Activated CD8-positive, alpha-beta T cell treated with anti-CD3 and anti-CD28 coated beads for 36 hours (primary cell): Measurements from ENCODE around the gene LBHD2. TPM values are rescaled to one million over a fixed set of nuclear protein-coding genes. Genes with fewer than 3 reads are reported as not detected.

Experiments used
- ATAC-seq: fragments of 200-7000 bp; cut with Tn5 transposase; one replicate; pipeline ENCODE4 v1.10.0; 2021; ENCODE audit warnings: mild to moderate bottlenecking, moderate library complexity
- CTCF ChIA-PET: fragments of 350-600 bp; sonication (Branson Sonifier 250); formaldehyde crosslinking; loops from one replicate; lab custom pipeline; 2021; ENCODE audit warnings: antibody characterized with exemption; lab: Charles Lee
- POLR2A ChIA-PET: fragments of 350-600 bp; sonication (Branson Sonifier 250); formaldehyde crosslinking; loops from one replicate; lab custom pipeline; 2021; ENCODE audit warnings: antibody characterized with exemption; lab: Charles Lee
- DNase-seq: peaks from one replicate; pipeline ENCODE4 v3.0.0-alpha.2; 2020
- H3K27ac Mint-ChIP-seq: one replicate; pipeline ENCODE4 v1.8.0; 2021; ENCODE audit warnings: mild to moderate bottlenecking, mixed read lengths
- H3K27me3 Mint-ChIP-seq: one replicate; pipeline ENCODE4 v1.8.0; 2021; ENCODE audit warnings: mixed read lengths
- H3K36me3 Mint-ChIP-seq: one replicate; pipeline ENCODE4 v1.8.0; 2021; ENCODE audit warnings: low read depth, mixed read lengths
- H3K4me1 Mint-ChIP-seq: one replicate; pipeline ENCODE4 v1.8.0; 2021; ENCODE audit warnings: low read depth, mixed read lengths
- H3K4me3 Mint-ChIP-seq: one replicate; pipeline ENCODE4 v1.8.0; 2021; ENCODE audit warnings: mild to moderate bottlenecking, moderate library complexity, mixed read lengths
- H3K9me3 Mint-ChIP-seq: one replicate; pipeline ENCODE4 v1.8.0; 2021; ENCODE audit warnings: mixed read lengths
- intact Hi-C: fragments of 100-400 bp; cut with micrococcal nuclease; formaldehyde crosslinking; loops from one replicate; pipeline ENCODE4 v1.10.0; 2022
- total RNA-seq, 2 experiments: library from RNA; stranded (reverse); gene quantifications; one replicate each; pipeline ENCODE4 v1.2.3, GENCODE V29; 2021
- TF ChIP-seq, protein P1 (sequence below): fragments of 200-600 bp; IDR thresholded peaks from one replicate; pipeline ENCODE4 v1.8.0; 2022; ENCODE audit warnings: antibody characterized with exemption, mild to moderate bottlenecking

The LBHD2 gene
- total RNA-seq, 2 experiments from 2014 or later = not detected

DNA sequence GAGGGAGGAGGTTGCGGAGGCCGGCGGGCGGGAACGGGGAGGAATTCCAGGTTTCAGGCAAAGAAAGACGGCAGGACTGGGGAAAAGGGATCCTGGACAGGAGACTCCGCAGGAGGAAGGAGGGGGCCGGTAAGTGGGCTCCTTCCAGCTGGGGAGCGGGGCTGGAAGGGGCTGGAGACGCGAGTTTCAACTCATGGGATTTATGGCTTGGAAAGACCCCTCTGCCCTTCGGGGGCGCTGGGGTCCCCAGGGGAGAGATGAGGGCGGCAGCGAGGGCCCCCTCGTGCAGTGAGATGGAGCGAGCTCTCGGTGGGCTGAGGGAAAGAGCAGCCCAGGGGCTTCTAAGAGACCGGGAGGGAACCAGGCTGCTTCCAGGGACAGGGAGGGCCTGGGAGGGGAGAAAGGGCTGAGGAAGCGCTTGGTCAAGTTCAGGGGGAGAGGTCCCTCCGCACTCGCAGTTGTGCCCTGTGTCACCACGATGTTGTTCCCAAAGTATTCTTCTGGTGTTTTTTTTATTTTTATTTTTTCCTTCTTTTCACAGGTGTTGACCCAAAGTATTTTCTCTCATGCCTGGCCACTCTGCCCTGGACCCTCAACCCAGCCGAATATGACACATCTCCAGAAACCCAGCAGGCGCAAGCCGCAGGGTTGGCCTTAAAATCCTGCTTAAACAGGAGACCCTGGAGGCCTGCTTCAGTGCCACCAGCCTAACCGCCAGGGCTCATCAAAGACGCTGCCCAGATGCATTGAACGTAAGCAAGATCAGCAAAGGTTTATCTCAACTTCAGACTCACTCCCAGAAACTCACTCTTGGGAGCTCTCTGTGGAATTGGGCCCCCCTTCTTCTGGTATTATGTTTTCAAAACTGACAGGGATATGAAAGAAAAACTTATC is 55.4 kb downstream of the LBHD2 start:
- intact Hi-C loops = no loop called here
- Mint-ChIP-seq H3K36me3 (no peaks in the 10 kb centered on the region), H3K27ac (no peak overlapping the region), H3K27me3 (peaks cover 5% of the 10 kb centered on the region), H3K9me3 (no peaks in the 10 kb centered on the region), H3K4me3 (no peak overlapping the region), H3K4me1 (no peaks in the 10 kb centered on the region)
- POLR2A ChIA-PET = no interaction called here
- DNase-seq = no peak
- TF ChIP-seq, protein P1, sequence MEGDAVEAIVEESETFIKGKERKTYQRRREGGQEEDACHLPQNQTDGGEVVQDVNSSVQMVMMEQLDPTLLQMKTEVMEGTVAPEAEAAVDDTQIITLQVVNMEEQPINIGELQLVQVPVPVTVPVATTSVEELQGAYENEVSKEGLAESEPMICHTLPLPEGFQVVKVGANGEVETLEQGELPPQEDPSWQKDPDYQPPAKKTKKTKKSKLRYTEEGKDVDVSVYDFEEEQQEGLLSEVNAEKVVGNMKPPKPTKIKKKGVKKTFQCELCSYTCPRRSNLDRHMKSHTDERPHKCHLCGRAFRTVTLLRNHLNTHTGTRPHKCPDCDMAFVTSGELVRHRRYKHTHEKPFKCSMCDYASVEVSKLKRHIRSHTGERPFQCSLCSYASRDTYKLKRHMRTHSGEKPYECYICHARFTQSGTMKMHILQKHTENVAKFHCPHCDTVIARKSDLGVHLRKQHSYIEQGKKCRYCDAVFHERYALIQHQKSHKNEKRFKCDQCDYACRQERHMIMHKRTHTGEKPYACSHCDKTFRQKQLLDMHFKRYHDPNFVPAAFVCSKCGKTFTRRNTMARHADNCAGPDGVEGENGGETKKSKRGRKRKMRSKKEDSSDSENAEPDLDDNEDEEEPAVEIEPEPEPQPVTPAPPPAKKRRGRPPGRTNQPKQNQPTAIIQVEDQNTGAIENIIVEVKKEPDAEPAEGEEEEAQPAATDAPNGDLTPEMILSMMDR = no peak
- CTCF ChIA-PET = interaction anchor here (1.3 to 1.4 kb wide), 2 partner anchors 34 to 35 kb away, joined by 3 to 7 read pairs; no protein-coding TSS in a partner anchor
- no peak for ATAC-seq

Other genes with a start within 250 kb of the LBHD2 start
- gene AMN, start 161.5 kb upstream of the LBHD2 start, total RNA-seq = 1 to 10 TPM; 1.0 to 1.4 TPM
- under 1 TPM; 0.72 to 0.96 TPM for gene CDC42BPB, start 26.7 kb upstream of the LBHD2 start, total RNA-seq
- gene EXOC3L4, start 10.5 kb downstream of the LBHD2 start, total RNA-seq = not detected
- gene TNFAIP2, start 39.3 kb downstream of the LBHD2 start, total RNA-seq = 1 to 10 TPM; 1.1 to 1.2 TPM